Epithelial cell of esophagus (primary cell): ENCODE results near the gene CRTAC1.
A peak's percentile ranks its signal among the peaks of the same experiment; 100 is the strongest.
"Not testable (repeated sequence)": the region's sequence is repeated elsewhere in the genome, so short reads cannot be mapped to it uniquely, and the experiment has no call there.

Source experiments
- DNase-seq: peaks from one replicate; pipeline ENCODE4 v3.0.0; 2010; ENCODE audit warnings: low read depth
- H3K4me3 ChIP-seq: 2 replicates; pipeline ENCODE4 v1.5.1; 2011; ENCODE audit warnings: mild to moderate bottlenecking, low read length, control low read depth
- TF ChIP-seq, protein P1 (sequence below): IDR thresholded peaks from 2 replicates; pipeline ENCODE4 v1.5.1; 2011; ENCODE audit warnings: low read depth, mild to moderate bottlenecking, low read length, control low read depth, inconsistent platforms; ENCODE audit not compliant: insufficient read depth; ENCODE audit errors: missing control alignments

Gene CRTAC1

DNA sequence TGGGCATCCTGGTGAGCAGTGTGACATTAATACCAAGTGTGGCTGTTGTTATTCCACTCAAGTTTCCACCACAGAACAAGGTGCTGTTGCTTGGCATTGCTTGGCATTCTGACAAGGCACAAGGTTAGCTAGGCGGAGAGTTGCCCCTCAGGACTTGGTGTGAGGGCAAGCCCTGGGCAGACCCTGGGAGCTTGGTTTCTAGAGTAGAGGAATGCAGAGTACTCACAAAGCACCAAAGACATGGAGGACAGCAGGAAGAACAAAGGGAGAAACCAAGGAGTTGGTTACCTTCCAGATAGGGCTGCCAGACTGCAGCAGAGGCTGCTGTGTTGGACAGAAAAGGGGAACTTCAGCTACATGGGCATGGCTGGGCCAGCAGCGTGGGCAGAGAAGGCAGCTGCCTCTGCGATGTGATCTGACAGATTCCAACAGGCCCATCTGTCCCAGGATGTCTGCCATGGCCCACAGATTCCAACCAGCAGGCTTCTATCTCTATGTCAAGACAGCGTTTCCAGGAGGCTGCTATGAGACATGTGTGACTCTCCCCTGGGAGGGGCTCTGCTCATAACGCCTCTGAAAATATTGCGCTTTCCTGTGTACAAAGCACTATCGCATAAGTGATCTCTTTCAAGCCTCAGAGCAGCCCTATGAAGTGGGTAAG lies 178.9 kb downstream of the CRTAC1 start:
- DNase-seq: peak; percentile 63
- H3K4me3 ChIP-seq: no peak overlapping the region
- TF ChIP-seq, protein P1, sequence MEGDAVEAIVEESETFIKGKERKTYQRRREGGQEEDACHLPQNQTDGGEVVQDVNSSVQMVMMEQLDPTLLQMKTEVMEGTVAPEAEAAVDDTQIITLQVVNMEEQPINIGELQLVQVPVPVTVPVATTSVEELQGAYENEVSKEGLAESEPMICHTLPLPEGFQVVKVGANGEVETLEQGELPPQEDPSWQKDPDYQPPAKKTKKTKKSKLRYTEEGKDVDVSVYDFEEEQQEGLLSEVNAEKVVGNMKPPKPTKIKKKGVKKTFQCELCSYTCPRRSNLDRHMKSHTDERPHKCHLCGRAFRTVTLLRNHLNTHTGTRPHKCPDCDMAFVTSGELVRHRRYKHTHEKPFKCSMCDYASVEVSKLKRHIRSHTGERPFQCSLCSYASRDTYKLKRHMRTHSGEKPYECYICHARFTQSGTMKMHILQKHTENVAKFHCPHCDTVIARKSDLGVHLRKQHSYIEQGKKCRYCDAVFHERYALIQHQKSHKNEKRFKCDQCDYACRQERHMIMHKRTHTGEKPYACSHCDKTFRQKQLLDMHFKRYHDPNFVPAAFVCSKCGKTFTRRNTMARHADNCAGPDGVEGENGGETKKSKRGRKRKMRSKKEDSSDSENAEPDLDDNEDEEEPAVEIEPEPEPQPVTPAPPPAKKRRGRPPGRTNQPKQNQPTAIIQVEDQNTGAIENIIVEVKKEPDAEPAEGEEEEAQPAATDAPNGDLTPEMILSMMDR: no peak

DNA sequence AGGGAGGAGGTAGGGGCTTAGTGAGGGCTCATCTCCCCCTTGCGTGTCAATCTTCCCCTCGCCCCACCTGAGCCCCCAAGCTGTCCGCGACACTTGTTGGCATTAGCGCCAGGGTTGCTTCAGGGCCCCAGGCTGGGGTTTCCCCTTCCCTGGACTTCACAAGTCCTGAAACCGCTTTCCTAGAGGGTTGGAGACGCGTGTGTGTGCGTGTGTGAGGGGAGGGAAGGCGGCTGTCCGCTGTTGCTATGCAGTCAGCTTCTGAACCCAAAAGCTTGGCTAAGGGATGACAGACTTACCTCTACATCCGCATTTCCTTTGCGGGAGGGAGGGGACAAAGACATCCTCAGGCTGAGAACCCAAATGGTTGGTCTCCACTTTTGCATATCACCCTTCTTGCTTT lies 180.0 kb downstream of the CRTAC1 start:
- TF ChIP-seq, protein P1: no peak
- DNase-seq: no peak
- H3K4me3 ChIP-seq: no peak overlapping the region

DNA sequence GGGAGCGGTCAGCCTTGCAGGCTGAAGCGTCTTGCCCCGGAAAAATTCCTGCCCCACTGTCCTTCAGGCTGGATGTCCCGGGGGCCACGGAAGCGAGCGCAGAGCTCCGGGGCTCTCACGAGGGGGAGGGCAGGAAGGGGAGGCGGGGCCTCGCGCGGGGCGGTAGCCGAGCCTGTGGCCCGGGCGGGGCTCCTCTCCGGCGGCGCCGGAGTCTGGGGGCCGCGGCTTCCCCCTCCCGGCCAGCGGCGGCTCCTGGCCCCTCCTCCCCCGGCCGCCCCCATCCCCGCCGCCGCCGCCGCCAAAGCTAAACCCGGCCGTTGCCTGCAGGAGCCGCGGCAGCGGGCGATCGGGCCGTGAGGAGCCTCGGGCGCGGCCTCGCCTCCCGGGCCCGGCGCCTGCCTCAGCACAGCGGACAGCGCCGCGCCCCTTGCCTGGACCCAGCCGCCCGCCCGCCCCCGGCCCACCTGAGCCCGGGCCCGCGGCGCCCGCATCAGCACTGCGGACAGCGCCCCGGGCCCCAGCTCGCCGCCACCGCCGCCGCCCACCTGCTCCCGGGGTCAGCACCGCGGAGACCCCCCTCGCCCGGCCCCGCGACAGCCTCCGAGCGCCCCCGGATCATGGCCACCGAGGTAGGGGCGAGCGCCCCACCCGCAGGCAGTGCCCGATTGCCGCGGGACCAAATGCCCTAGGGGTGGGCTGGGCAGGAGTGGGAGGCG lies 180.6 kb downstream of the CRTAC1 start, which contains the start of gene GOLGA7B:
Gene GOLGA7B (plus strand): TSS at position 157 of the 716 bp plus-strand sequence. CDS start 461 bp downstream, at position 618.
- peak; percentile 52 for DNase-seq
- TF ChIP-seq, protein P1: no peak
- peak within 1 kb of the TSS; percentile 27 for H3K4me3 ChIP-seq

DNA sequence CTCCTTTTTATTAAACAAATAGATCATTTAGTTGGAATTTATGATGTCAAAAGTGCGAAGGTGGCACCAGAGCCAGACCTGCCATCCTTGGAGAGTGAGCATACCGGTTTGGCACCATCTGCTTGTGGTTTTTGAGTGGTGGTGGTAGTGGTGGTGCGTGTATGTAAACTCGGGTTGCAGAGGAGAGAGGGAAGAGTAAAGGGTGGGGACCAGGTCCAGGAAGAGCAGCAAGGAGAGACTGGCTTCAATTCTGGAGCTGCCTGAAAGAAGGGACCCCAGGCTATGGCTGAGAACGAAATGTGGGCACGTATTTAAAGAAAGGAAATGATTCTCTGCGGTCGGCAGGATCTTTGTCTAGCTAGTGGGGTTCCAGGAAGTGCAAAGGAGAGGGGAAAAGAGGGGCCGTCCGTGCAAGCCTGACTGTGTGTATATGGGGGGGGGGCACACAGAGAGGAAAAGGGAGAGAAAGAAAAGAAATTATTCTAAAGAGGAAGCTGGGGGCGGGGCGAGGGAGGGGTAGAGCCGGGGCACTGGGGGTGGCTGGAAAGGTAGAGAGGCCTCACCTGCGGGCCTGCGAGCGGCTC lies 181.2 kb downstream of the CRTAC1 start:
- TF ChIP-seq, protein P1: no peak
- peak overlapping the region; percentile 27 for H3K4me3 ChIP-seq
- peak; percentile 86 for DNase-seq

DNA sequence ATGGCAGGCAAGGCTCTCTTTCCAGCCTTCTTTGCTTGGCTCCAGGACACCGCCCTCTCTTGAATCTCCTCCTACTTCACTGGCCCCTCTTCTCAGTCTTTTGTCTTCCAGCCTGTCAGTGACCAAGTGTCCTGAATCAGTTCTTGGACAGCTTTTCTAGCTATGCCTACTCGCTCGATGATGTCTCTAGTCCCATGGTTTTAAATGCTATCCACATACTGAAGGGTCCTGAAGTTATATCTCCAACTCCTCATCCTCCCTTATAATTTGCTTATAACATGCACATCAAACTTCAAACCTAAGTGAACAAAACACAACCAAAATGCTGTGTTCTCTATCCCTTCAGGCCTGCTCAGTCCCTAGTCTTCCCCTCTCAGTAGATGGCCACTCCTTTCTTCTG lies 185.7 kb downstream of the CRTAC1 start:
- no peak for DNase-seq
- no peak overlapping the region for H3K4me3 ChIP-seq
- TF ChIP-seq, protein P1: no peak

DNA sequence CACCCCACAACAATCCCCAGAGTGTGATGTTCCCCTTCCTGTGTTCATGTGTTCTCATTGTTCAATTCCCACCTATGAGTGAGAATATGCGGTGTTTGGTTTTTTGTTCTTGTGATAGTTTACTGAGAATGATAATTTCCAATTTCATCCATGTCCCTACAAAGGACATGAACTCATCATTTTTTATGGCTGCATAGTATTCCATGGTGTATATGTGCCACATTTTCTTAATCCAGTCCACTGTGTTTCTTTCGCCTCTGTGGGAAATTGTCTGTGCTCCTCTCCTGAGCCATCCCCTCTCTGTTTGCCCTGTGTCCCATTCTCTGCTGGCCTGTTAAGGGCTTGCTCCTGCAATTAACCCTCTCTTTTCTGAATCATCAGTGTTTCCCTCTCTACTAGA lies 186.4 kb downstream of the CRTAC1 start:
- not testable (repeated sequence) for DNase-seq, H3K4me3 ChIP-seq

DNA sequence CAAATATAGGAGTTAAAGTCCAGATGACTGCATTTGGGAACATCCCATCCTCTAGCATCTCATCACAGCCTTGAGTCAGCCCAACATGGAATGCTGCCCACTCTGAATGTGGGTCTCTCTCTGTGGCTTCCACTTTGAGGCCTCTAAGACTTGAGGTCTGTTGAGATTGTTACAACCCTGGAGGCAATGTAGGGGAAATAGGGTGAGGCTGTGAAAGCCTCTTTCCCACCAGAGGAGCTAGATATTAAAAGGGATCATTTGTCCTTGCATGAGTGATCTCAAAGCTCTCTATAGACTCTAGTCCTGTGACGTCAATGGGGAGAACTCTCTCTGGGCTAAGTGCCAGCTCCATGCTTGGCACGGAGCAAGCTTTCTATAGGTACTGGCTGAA lies 187.1 kb downstream of the CRTAC1 start:
- DNase-seq: peak; percentile 40
- H3K4me3 ChIP-seq: no peak overlapping the region
- TF ChIP-seq, protein P1: no peak
